Measurements from ENCODE around the gene RCCD1. TPM values are rescaled to one million over a fixed set of nuclear protein-coding genes. Genes with fewer than 3 reads are reported as not detected.
"Not testable (repeated sequence)": the region's sequence is repeated elsewhere in the genome, so short reads cannot be mapped to it uniquely, and the experiment has no call there.

The RCCD1 gene
- total RNA-seq, 4 donors from 2014 or later, result 7.4 to 16.5 (median 11.6) TPM

DNA sequence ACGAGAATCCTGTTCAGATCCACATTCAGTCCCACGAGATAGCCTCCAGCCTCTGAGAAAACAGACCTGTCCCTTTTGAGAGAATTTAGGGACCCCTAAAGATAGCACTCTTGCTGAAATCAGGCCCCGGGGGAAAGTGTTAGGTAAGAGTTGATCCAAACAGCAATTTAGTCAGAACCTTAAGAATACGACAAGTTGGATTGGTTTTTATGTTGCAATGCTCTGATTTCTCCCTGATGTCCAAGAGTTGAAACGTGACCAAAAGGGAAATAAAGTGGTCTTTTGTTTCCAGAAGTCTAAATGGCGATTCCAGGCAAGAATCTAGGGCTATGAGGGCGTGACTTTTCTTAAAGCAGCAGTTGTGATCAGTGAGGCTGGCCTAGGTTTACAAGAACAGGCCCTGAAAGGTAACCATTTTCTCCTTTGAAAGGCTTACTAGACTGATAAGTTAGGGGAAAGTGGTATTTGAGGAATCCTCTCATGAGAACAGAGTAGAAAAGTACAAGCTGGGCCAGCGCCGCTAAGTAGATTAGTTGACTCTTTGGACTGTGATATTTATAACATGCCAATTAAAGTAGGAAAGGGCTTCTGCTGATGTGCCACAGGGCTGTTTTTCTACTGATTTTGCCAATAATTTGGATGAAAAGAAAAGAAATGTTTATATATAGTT lies 46.7 kb upstream of the RCCD1 start:
- intact Hi-C loops (cut with DNase I; ENCODE audit: low total_unique reads), result no loop called here
- DNase-seq, result no peak
- Histone ChIP-seq H3K27ac (no peak overlapping the region), H3K36me3 (no peaks in the 10 kb centered on the region), H3K9me3 (no peaks in the 10 kb centered on the region), H3K4me3 (no peak overlapping the region), H3K27me3 (no peaks in the 10 kb centered on the region), H3K4me1 (peaks cover 0 to 5% of the 10 kb centered on the region in 2 donors)
- TF ChIP-seq, protein P1, sequence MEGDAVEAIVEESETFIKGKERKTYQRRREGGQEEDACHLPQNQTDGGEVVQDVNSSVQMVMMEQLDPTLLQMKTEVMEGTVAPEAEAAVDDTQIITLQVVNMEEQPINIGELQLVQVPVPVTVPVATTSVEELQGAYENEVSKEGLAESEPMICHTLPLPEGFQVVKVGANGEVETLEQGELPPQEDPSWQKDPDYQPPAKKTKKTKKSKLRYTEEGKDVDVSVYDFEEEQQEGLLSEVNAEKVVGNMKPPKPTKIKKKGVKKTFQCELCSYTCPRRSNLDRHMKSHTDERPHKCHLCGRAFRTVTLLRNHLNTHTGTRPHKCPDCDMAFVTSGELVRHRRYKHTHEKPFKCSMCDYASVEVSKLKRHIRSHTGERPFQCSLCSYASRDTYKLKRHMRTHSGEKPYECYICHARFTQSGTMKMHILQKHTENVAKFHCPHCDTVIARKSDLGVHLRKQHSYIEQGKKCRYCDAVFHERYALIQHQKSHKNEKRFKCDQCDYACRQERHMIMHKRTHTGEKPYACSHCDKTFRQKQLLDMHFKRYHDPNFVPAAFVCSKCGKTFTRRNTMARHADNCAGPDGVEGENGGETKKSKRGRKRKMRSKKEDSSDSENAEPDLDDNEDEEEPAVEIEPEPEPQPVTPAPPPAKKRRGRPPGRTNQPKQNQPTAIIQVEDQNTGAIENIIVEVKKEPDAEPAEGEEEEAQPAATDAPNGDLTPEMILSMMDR (IDR thresholded peaks at IDR 0.05), result no peak
- no peak for TF ChIP-seq POLR2A (IDR thresholded peaks at IDR 0.05)

DNA sequence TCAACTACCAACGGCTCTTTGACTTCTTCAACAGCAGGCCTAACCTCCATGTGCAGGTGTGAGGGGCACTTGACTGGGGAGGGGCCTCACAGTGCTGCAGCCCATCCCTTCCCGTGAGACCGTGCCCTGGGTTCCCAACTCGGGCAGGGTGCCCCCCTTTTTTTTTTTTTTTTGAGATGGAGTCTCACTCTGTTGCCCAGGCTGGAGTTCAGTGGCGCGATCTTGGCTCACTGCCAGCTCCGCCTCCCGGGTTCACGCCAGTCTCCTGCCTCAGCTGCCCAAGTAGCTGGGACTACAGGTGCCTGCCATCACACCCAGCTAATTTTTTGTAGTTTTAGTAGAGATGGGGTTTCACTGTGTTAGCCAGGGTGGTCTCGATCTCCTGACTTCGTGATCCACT lies 45.2 kb upstream of the RCCD1 start:
- H3K9me3 ChIP-seq; H3K4me1 ChIP-seq; H3K36me3 ChIP-seq; DNase-seq; H3K27me3 ChIP-seq; H3K4me3 ChIP-seq; H3K27ac ChIP-seq; intact Hi-C loops (cut with DNase I; ENCODE audit: low total_unique reads): not testable (repeated sequence)

DNA sequence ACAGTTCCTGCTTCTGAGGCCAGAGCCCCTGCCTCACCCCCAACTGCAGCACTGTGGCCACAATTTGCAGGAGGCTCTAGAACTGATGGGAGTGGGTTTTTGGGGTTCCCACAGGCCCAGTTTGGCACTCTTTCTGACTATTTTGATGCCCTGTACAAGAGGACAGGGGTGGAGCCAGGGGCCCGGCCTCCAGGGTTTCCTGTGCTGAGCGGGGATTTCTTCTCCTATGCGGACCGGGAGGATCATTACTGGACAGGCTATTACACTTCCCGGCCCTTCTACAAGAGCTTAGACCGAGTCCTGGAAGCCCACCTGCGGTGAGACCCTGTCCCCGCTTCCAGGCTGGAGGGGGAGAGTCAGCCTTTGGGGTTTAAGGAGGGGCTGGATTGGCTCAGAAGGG lies 44.7 kb upstream of the RCCD1 start:
- Histone ChIP-seq H3K27ac (no peak overlapping the region), H3K27me3 (no peaks in the 10 kb centered on the region), H3K36me3 (no peaks in the 10 kb centered on the region), H3K4me1 (no peaks in the 10 kb centered on the region), H3K4me3 (no peak overlapping the region), H3K9me3 (no peaks in the 10 kb centered on the region)
- DNase-seq, result no peak
- intact Hi-C loops (cut with DNase I; ENCODE audit: low total_unique reads), result no loop called here
- TF ChIP-seq, protein P1 (IDR thresholded peaks at IDR 0.05), result no peak
- no peak for TF ChIP-seq POLR2A (IDR thresholded peaks at IDR 0.05)

DNA sequence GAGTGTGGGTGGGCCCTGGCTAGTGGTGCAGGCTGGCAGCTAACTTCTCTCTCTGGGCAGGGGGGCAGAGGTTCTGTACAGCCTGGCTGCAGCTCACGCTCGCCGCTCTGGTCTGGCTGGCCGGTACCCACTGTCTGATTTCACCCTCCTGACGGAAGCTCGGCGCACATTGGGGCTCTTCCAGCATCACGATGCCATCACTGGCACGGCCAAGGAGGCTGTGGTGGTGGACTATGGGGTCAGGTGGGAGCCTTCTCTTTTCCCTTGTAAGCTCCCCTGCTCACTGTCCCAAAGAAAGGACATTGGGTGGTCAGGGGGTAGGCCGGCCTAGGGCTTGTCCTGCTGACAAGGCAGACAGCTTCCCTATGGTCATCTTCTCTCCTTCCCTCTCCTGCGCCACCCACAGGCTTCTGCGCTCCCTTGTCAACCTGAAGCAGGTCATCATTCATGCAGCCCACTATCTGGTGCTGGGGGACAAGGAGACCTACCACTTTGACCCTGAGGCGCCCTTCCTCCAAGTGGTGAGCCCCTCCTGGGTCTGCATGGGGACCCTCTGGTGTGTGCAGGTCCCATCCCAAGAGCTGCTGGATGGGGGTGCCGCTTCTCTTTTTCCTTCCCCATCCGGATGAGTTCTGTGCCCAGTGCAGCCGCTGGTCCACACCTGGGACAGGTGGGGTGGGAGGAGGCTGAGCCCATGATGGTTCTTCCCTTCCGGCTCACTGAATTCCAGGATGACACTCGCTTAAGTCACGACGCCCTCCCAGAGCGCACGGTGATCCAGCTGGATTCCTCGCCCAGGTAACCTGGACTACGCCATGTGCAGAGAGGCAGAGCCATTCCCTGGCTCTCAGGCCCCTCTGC lies 44.0 kb upstream of the RCCD1 start:
- DNase-seq, result no peak
- H3K27ac ChIP-seq, result no peak overlapping the region
- no peaks in the 10 kb centered on the region for H3K36me3 ChIP-seq
- intact Hi-C loops (cut with DNase I; ENCODE audit: low total_unique reads), result no loop called here
- H3K4me3 ChIP-seq, result no peak overlapping the region
- H3K27me3 ChIP-seq, result no peaks in the 10 kb centered on the region
- H3K9me3 ChIP-seq, result no peaks in the 10 kb centered on the region
- TF ChIP-seq POLR2A (IDR thresholded peaks at IDR 0.05), result no peak
- TF ChIP-seq, protein P1 (IDR thresholded peaks at IDR 0.05), result no peak
- no peaks in the 10 kb centered on the region for H3K4me1 ChIP-seq

DNA sequence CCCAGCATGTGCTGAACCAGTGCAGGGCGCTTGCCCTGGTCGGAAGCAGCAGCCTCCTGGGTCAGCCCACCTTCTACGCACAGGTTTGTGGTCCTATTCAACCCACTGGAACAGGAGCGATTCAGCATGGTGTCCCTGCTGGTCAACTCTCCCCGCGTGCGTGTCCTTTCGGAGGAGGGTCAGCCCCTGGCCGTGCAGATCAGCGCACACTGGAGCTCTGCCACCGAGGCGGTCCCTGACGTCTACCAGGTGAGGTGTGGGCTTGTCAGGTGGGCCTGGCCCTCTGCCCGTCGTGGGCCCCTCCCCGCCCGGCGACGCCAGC lies 43.4 kb upstream of the RCCD1 start:
- no peak for TF ChIP-seq POLR2A (IDR thresholded peaks at IDR 0.05)
- TF ChIP-seq, protein P1 (IDR thresholded peaks at IDR 0.05), result no peak
- intact Hi-C loops (cut with DNase I; ENCODE audit: low total_unique reads), result no loop called here
- Histone ChIP-seq H3K27ac (no peak overlapping the region), H3K4me3 (no peak overlapping the region), H3K27me3 (no peaks in the 10 kb centered on the region), H3K4me1 (no peaks in the 10 kb centered on the region), H3K9me3 (no peaks in the 10 kb centered on the region), H3K36me3 (no peaks in the 10 kb centered on the region)
- no peak for DNase-seq
